K562 (cell line): ENCODE data around the gene PTGES3L. TPM values are rescaled to one million over a fixed set of nuclear protein-coding genes. Genes with fewer than 3 reads are reported as not detected.

ENCODE experiments used
- CSDE1 ChIP-seq, 2 experiments: fragments of 450-650 bp; IDR thresholded peaks; 2 replicates each; pipeline ENCODE4 v1.6.1; 2016; ENCODE audit warnings: mild to moderate bottlenecking in 1 of 2
- MYC ChIP-seq, 2 experiments: fragments of 250-450 bp in 1 of 2; sonication (Bioruptor Pico) in 1 of 2; IDR thresholded peaks; 2 replicates each; pipeline versions ENCODE4 v1.5.1 to v1.6.1; 2012 to 2021; ENCODE audit warnings: low read depth in 2 of 2, borderline replicate concordance in 1 of 2, improper control_type of control experiment in 1 of 2, low read length in 1 of 2, mild to moderate bottlenecking in 1 of 2, moderate library complexity in 1 of 2
- NR2C1 ChIP-seq, 2 experiments: fragments of 450-650 bp; IDR thresholded peaks; 2 replicates each; pipeline ENCODE4 v1.6.1; 2017; ENCODE audit warnings: mild to moderate bottlenecking in 2 of 2, antibody characterized with exemption in 1 of 2, inconsistent platforms in 1 of 2, missing compliant biosample characterization in 1 of 2, missing genetic modification characterization in 1 of 2
- RAD51 ChIP-seq: fragments of 450-650 bp; IDR thresholded peaks from 2 replicates; pipeline ENCODE4 v1.7.1; 2016; ENCODE audit warnings: low read depth, mild to moderate bottlenecking, borderline replicate concordance
- RBM22 ChIP-seq: fragments of 200-400 bp; formaldehyde crosslinking; IDR thresholded peaks from 2 replicates; pipeline ENCODE4 v1.6.1; 2018; ENCODE audit warnings: low read length, low read depth; ENCODE audit not compliant: poor library complexity, severe bottlenecking
- RBM34 ChIP-seq: fragments of 200-400 bp; formaldehyde crosslinking; IDR thresholded peaks from 2 replicates; pipeline ENCODE4 v1.6.1; 2018; ENCODE audit warnings: low read length, borderline replicate concordance; ENCODE audit not compliant: insufficient read depth
- TAF1 ChIP-seq: IDR thresholded peaks from 2 replicates; pipeline ENCODE4 v1.6.1; 2011; ENCODE audit warnings: mild to moderate bottlenecking, low read length, moderate library complexity; ENCODE audit not compliant: insufficient read depth, control insufficient read depth, severe bottlenecking; ENCODE audit errors: extremely low read depth
- XRCC4 ChIP-seq: IDR thresholded peaks from one replicate; pipeline ENCODE4 v1.6.1; 2011; ENCODE audit not compliant: insufficient read depth, insufficient read length; ENCODE audit errors: extremely low read depth
- ZNF3 ChIP-seq: fragments of 250-450 bp; sonication (Bioruptor Pico); IDR thresholded peaks from 2 replicates; pipeline ENCODE4 v1.5.0; 2021; ENCODE audit warnings: mild to moderate bottlenecking, moderate library complexity
- ZNF41 ChIP-seq: fragments of 250-450 bp; sonication (Bioruptor Pico); conservative IDR thresholded peaks from 2 replicates; pipeline ENCODE4 v1.4.0; 2020; ENCODE audit warnings: mild to moderate bottlenecking
- ZNF436 ChIP-seq: fragments of 250-450, 450-650 bp; sonication (Bioruptor Pico); formaldehyde crosslinking; IDR thresholded peaks from 2 replicates; pipeline ENCODE4 v1.7.0; 2020; ENCODE audit warnings: mild to moderate bottlenecking
- ZNF79 ChIP-seq: fragments of 250-450 bp; sonication (Bioruptor Pico); IDR thresholded peaks from 2 replicates; pipeline ENCODE4 v1.4.0; 2020; ENCODE audit warnings: low read depth, mild to moderate bottlenecking, moderate library complexity
- polyA plus RNA-seq, 8 experiments: library from polyadenylated mRNA; depleted of rRNA in 4 of 8; stranded (reverse) in 5 of 8; unstranded in 3 of 8; fragments of >200 nt; fragmentation: Nextera tagmentation in 2 of 8; fragmentation: Illumina TruSeq in 1 of 8; extraction: Ambion mirVana in 2 of 8; extraction: Trizol in 1 of 8; gene quantifications; 2 replicates each; pipeline versions ENCODE4 v1.2.1 to v1.2.3, GENCODE V29; 2011 to 2014; ENCODE audit warnings: inconsistent platforms in 1 of 8, missing spikeins in 1 of 8
- total RNA-seq, 7 experiments: library from RNA; depleted of rRNA in 6 of 7; stranded (reverse); fragments of >200 nt in 6 of 7; fragmentation: Illumina TruSeq in 2 of 7; extraction: Trizol in 2 of 7; gene quantifications; 2 replicates each; pipeline versions ENCODE4 v1.2.1 to v1.2.3, GENCODE V29; 2011 to 2021; ENCODE audit warnings: low replicate concordance in 1 of 7
- TF ChIP-seq, protein P1 (sequence below): fragments of 250-450 bp; sonication (Bioruptor Pico); IDR thresholded peaks from 2 replicates; pipeline ENCODE4 v1.5.0; 2020; ENCODE audit warnings: mild to moderate bottlenecking
- TF ChIP-seq, protein P2 (sequence below): IDR thresholded peaks from 2 replicates; pipeline ENCODE4 v1.6.1; 2016; ENCODE audit warnings: missing genetic modification characterization, missing compliant biosample characterization
- TF ChIP-seq, protein P3 (sequence below), 2 experiments: fragments of 450-650 bp in 1 of 2; sonication (generic) in 1 of 2; formaldehyde crosslinking in 1 of 2; IDR thresholded peaks in 1 of 2; conservative IDR thresholded peaks in 1 of 2; 2 replicates each; pipeline versions ENCODE4 v1.6.1 to v1.8.1; 2016 to 2023; ENCODE audit warnings: mild to moderate bottlenecking in 2 of 2, moderate library complexity in 2 of 2, inconsistent platforms in 1 of 2, missing genetic modification reagents in 1 of 2
- TF ChIP-seq, protein P4 (sequence below), 3 experiments: fragments of 200-800 bp in 1 of 3; sonication (Bioruptor generic) in 1 of 3; sonication (generic) in 1 of 3; formaldehyde crosslinking in 1 of 3; IDR thresholded peaks; 2 replicates each; pipeline versions ENCODE4 v1.6.1 to v1.8.0; 2016 to 2022; ENCODE audit warnings: mild to moderate bottlenecking in 2 of 3, missing compliant biosample characterization in 2 of 3, missing genetic modification characterization in 2 of 3, missing genetic modification reagents in 1 of 3

The PTGES3L gene
- total and polyA plus RNA-seq, 9 of the 15 experiments (the other 6 are each of a cell fraction or from before 2014, with no cell fraction given), result 6.0 to 16.0 (median 9.6) TPM

DNA sequence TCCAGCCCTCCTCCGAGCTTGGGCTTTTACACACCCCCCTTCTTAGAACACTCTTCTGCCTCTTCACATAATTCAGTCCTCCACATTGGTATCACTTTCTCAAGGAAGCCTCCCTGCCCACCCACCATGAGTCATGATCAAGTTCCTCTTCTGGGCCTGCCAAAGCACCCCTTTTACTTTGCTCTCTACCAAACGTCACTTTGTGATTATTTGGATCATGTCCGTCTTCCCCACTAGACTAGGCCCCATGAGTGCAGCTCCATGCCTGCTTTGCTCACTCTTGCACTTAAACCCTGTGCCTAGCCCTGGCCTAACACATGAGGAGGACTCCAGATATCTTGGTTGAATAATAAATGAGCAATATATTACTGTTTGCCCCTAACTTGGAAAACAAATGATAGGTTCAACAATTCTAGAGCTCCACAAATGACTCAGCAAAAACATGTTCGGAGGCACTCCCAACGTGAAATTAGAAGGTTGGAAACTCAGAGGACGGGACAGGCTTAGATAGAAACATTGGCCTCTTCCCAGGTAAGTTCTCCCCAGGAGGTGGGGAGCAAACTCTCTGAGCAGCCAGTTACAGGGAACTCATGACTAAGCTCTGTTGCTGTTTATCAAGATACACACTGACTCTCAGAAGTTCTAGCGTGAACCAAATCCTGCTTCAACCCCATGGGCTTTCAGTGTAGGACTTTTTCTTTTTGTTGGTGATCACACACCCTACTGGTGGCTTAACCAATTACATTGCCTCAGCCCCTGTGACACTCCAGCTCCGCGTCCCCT, 51.0 kb downstream of the PTGES3L start (continued):
- TF ChIP-seq, protein P1, sequence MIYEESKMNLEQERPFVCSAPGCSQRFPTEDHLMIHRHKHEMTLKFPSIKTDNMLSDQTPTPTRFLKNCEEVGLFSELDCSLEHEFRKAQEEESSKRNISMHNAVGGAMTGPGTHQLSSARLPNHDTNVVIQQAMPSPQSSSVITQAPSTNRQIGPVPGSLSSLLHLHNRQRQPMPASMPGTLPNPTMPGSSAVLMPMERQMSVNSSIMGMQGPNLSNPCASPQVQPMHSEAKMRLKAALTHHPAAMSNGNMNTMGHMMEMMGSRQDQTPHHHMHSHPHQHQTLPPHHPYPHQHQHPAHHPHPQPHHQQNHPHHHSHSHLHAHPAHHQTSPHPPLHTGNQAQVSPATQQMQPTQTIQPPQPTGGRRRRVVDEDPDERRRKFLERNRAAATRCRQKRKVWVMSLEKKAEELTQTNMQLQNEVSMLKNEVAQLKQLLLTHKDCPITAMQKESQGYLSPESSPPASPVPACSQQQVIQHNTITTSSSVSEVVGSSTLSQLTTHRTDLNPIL (CRISPR knock-in tag), result no peak
- TF ChIP-seq ZNF436 (CRISPR knock-in tag) (no peak), RBM34 (no peak), CSDE1 (IDR thresholded peaks at IDR 0.05) (no peak), RBM22 (no peak), ZNF41 (no peak), TAF1 (no peak), ZNF3 (CRISPR knock-in tag) (no peak), RAD51 (no peak), NR2C1 (IDR thresholded peaks at IDR 0.05) (peak; percentile 33; the same call in 1 of the 2 replicates), NR2C1 (tag; IDR thresholded peaks at IDR 0.05) (no peak), ZNF79 (CRISPR knock-in tag) (no peak), XRCC4 (no peak), MYC (IDR thresholded peaks at IDR 0.05; ENCODE audit: low read depth, low read length) (peak; percentile 68), MYC (CRISPR knock-in tag; IDR thresholded peaks at IDR 0.05; ENCODE audit: borderline replicate concordance, low read depth) (no peak)
- TF ChIP-seq, protein P2, sequence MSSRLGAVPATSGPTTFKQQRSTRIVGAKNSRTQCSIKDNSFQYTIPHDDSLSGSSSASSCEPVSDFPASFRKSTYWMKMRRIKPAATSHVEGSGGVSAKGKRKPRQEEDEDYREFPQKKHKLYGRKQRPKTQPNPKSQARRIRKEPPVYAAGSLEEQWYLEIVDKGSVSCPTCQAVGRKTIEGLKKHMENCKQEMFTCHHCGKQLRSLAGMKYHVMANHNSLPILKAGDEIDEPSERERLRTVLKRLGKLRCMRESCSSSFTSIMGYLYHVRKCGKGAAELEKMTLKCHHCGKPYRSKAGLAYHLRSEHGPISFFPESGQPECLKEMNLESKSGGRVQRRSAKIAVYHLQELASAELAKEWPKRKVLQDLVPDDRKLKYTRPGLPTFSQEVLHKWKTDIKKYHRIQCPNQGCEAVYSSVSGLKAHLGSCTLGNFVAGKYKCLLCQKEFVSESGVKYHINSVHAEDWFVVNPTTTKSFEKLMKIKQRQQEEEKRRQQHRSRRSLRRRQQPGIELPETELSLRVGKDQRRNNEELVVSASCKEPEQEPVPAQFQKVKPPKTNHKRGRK (tag), result no peak
- TF ChIP-seq, protein P3, sequence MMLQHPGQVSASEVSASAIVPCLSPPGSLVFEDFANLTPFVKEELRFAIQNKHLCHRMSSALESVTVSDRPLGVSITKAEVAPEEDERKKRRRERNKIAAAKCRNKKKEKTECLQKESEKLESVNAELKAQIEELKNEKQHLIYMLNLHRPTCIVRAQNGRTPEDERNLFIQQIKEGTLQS (IDR thresholded peaks at IDR 0.05), result peak; percentile 84
- TF ChIP-seq, protein P3 (CRISPR knock-in tag; conservative IDR thresholded peaks at IDR 0.05), result peak; percentile 66; the same call in 1 of the 2 replicates
- TF ChIP-seq, protein P4, sequence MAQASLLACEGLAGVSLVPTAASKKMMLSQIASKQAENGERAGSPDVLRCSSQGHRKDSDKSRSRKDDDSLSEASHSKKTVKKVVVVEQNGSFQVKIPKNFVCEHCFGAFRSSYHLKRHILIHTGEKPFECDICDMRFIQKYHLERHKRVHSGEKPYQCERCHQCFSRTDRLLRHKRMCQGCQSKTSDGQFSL (CRISPR knock-in tag; IDR thresholded peaks at IDR 0.05), result no peak
- TF ChIP-seq, protein P4 (tag; IDR thresholded peaks at IDR 0.05), result no peak
